Stimulated activated CD4-positive, alpha-beta T cell treated with anti-CD3 and anti-CD28 coated beads, Interleukin-15, amount 100 ng/mL, for 24 hours (primary cell): Measurements from ENCODE around the gene CTIF.
"Not testable (repeated sequence)": the region's sequence is repeated elsewhere in the genome, so short reads cannot be mapped to it uniquely, and the experiment has no call there.

Experiments used
- DNase-seq: peaks from one replicate; pipeline ENCODE4 v3.0.0-alpha.2; 2020

The CTIF gene

DNA sequence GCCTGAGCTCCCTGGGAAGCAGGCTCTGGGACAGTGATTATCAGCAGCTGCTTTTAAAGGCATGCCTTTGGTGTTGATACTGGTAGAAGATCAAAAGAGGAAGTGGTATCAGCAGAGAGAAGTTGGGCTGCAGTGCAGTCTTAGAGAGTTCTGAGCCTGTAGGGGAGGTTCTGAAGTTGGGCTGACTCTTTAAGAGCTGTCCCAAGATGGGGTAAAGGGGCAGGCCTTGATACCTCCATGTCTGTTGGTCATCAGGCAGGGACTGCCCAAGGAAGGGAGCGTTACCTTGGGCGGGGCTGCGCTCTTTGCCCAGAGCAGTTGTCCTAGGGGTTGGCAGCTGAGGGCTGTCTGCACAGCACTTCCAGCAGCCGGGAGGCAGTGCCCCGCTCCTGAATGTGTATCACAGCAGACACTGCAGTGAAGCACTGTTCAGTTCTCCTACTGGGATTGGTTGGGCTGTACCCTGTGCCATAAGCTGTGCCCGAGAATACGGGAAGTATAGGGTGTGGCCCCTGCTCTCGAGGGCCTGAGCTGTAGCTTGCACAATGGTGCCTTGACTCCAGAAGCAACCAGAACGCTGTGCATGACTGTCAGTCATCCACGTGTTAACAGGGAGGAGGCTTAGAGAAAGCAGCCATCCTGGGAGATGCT is 177.0 kb downstream of the CTIF start:
- no peak for DNase-seq

DNA sequence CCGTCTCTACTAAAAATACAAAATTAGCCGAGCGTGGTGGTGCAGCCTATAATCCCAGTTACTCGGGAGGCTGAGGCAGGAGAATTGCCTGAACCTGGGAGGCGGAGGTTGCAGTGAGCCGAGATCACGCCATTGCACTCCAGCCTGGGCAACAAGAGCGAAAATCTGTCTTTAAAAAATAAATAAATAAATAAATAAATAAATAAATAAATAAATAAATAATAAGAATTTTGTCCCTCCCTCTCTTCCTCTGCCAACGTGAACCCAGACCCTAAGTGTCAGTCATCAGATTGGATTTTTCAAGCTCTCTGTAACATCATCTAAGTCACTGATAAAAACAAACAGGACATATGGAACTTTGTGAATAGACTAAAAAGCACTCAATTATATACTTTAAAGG is 178.4 kb downstream of the CTIF start:
- not testable (repeated sequence) for DNase-seq

DNA sequence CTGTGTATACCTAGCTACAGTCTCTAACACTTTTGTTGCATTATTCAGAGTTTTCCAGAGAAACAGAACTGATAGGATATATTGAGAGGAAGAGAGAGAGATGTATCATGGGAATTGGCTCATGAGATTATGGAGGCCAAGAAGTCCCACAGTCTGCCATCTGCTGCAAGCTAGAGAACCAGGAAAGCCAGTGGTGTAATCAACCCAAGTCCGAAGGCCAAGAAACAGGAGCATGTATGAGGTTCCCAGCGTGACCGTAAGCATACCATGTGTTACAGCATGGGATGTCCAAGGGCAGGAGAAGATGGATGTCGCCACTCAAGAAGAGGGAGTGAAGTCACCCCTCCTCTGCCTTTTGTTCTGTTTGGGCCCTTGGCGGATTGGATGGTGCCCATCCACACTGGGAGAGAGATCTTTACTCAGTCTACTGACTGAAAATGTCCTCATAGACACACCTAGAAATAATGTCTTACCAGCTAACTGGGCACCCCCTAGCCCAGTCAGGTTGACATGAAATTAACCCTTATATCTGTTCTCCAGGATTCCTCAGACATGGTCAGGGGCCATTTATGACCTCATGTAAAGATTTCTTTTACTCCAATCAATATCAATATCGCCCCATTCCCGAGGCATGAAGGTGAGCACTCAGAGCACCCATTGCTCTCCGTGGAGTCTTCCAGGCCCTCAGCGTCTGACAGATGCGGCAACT is 179.6 kb downstream of the CTIF start:
- no peak for DNase-seq

DNA sequence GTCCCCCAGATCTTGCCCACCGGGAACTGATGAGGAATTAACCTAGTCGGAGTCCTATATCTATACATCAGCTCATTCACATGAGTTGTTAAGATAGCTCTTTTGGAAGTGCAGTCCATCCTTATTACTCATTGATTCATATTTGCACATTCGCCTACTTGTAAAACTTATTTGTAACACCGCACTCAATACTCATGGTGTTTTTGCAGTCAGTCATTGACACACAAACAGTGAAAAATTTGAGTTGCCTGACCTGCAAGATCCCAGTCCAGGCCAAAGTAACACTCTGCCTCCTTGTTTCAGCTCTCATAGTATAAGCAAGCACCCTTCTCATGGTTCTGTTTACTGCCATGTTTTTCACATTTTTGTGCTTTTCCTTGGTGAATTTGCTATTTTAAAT is 180.6 kb downstream of the CTIF start:
- no peak for DNase-seq

DNA sequence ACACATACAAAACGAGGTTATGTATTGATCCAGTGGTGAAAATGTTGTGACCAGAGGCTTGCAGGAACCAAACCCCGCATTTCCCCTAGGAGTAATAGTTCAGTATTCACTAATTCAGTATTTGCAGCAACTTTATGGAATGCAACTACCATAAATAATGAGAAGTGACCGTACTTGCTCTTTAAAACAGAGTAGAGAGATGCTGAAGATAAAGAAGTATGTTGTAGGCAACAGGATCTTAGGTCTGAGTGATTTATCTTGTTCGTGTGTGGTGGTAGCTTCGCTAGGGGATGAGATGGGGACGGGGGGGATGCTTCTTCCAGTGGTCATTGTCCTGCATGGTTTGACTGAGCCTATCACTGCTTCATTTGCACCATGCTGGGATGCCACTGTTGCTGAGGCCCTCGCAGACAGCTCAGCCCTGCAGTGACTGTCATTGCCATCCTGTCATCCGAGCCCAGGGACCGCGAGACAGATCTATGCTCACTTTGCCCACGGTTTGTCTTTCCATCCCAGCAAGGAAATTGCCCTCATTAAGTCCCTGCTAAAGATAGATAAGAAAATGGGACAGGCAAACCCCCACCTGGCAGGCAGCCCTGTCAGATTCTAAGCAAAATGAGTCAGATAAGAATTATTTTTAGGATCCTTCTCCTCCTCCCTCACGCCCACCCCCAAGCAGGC is 181.3 kb downstream of the CTIF start:
- no peak for DNase-seq

DNA sequence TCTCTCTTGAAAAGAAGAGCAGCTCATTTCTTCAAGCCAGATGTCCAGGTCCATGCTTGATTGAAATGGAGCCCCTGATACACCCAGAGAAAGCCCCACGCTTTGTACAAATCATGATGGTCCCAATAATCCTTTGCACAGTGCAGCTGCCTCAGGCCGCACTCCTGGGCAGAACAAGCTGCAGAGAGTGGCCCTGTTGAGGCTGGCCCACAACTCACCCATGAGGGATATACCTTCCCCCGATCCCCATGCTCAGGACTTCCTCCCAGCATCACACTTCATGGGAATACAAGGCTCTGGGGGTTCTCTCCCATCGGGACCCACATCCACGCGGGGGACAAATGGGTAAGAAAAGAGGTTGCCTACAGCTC is 181.8 kb downstream of the CTIF start:
- no peak for DNase-seq

DNA sequence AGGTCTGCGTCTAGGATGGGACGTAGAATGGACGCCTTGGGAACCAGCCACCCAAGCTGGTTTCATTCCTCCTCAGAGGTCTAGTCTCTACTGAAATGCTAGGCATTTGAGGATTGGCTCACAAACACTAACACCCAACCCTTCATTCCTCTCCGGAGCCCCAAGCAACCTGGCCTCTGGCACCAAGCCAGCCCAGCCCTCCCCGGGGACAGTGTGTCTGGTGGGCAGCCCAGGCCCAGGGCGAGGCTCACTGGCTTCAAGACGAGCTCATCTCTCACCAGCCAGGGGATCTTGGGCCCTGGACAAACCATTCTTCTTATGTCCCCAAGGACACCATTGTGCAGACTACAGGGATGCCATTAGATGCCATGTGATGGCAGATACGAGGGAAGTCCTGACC is 182.5 kb downstream of the CTIF start:
- no peak for DNase-seq

DNA sequence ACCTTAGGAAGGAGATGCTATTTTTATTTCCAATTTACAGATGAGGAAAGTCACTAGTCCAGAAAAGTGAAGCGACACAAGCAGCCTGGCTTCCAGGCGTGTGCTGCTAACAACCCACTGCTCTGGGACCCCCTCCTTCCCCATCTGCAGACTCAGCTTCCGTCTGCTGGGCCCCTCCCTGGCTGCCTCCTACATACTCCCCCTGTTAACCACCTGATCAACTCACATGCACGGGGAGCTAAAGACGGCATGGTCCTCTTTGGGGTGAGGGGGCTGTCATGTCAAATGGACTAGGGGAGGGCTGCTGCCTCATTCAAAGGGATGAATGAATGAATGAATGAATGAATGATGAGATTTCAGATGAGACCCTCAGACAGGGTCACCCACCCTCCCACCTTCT is 184.2 kb downstream of the CTIF start:
- DNase-seq, result no peak

DNA sequence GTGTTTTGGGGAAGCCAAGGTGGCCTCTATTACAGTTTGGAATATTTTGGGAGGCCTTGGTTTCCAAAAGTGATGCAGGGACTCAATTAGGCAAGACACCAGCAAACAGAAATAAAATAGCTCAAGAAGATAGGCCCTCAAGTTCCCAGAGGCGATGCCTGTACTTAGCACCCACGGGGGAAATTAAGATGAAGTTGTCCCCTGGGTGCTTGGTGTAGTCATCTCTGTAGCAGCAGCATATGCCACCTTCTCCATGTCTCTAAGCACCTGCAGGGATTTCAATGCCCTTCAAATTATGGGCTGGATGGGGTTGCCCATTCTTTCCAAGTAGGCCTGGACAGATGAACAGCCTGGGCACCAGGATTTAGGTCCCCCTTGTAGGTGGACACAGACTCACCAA is 185.0 kb downstream of the CTIF start:
- DNase-seq, result no peak

DNA sequence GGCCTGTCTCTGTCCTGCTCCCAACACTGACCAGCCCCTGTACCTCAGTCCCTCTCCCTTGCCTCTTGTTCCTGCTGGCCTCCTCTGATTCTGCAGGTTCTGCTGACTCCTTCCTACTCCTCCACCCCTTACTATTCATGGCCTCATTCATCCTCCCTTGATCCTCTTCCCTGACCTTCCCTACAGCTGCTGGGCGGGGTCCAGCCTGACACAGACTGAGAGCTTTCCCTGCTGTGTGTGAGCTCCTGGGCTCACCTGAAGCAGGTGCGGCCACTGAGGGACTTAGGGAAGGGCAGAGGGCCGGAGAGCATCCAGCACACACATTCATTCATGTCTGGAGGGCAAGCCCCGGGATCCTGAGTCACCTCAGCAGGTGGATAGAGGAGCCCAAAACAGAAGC is 185.6 kb downstream of the CTIF start:
- DNase-seq, result no peak

DNA sequence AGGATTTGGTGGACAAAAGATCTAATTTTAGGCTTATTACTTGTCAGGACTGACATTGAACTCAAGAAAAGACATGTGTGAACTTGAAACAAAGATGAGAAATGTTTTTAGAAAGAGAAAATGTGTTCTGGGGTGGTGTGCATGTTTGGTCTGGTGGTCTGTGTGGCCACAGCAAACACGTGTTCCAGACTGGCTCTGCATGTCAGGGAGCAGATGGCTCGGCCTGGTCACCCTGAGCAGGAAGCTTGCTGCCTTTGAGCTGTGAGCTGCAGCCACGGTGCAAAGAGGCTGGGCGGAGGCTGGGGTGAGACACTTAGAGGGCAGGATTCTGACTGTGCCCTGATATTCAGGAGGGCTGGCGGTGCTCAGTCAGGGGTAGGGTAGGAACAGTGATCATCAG is 186.1 kb downstream of the CTIF start:
- no peak for DNase-seq

DNA sequence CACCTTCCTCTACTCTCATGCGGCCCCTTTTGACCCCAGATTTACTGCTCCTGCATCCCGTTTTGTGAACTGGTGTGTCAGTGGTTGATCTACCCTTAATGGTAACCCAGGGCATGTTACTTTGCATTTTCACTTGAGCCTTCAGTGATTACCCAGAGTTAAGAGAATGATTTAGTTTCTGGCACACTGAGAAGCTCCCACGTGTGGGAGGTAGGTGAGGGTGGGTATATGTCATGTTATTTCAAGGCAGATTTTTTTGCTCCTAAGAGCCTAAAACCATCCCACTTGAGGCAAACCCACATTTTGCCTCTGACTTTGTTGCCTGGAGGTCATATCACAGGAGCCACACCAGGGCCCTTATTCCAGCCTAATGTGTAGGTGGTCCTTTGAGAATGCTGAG is 186.7 kb downstream of the CTIF start:
- DNase-seq, result no peak

DNA sequence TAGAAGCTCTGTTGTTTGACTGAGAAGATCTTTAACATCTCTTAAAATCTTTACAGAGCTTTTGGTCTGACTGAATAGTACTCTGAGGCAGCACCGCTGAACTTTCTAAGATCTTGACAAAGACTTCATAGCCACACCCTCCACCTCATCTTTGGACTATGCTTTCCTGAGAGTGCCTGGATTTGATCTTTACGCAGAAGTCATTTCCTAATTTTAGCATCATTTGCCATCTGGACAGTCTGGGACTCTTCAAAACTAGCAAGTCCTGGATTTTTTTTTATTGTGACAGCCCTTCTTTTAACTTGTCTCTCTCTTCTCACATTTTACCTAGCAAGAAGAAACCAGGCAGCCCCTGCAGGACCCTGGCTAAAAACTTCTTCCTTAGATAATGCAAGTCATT is 188.8 kb downstream of the CTIF start:
- no peak for DNase-seq

DNA sequence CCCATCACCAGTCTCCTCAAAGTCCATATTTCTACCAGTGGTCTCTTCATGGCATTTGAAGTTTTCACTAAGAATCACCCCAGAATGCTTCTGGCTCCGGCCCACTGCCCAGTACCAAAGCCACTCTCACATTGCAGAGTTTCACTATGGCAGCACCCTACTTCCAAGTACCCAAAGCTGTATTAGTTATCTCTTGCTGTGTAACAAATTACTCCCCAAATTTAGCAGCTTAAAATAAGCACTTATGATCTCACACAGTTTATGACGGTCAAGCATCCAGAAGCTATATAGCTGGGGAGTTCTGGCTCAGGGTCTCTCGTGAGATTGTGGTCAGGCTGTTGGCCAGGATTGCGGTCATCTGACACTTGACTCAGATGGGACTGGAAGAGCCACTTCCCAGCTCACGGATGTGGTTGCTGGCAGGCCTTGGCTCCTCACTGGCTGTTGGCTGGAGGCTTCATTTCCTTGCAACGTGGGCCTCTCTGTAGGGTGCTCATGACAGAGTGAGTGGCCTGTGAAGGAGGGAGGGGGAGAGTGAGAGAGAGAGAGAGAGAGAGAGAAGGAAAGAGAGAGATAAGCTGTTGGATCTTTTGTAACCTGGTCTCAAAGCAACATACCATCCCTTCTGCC is 189.5 kb downstream of the CTIF start:
- DNase-seq, result no peak

DNA sequence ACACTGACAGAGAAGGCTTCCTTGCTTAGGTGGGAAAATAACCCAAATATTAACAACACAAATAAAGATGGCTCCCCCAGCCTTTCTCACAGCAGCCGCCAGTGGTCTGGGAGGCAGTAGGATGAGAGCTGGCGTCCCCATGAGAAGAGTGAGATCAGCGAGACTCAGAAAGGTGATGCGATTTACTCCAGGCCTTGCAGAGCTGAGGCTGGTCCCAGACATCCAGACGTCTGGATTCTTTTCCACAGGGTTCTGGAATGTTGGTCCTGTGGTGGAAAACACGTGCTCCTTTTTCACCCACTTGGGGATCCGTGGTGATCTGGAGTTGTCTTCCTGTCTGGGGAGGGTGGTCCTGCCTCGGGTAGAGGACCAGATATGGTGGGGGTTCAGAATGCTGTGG is 190.6 kb downstream of the CTIF start:
- no peak for DNase-seq

DNA sequence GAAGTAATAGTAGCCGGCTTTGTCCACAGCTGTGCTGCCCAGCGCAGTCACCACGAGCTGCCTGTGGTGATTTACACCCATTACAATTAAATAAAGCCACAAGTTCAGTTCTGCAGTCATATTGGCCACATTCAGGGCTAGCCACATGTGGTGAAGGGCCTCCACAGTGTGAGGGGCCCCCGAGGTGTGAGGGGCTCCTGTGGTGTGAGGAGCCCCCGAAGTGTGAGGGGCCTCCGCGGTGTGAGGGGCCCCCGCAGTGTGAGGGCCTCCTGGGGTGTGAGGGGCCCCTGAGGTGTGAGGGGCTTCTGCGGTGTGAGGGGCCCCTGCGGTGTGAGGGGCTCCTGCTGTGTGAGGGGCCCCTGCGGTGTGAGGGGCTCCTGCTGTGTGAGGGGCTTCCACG is 191.2 kb downstream of the CTIF start:
- no peak for DNase-seq

DNA sequence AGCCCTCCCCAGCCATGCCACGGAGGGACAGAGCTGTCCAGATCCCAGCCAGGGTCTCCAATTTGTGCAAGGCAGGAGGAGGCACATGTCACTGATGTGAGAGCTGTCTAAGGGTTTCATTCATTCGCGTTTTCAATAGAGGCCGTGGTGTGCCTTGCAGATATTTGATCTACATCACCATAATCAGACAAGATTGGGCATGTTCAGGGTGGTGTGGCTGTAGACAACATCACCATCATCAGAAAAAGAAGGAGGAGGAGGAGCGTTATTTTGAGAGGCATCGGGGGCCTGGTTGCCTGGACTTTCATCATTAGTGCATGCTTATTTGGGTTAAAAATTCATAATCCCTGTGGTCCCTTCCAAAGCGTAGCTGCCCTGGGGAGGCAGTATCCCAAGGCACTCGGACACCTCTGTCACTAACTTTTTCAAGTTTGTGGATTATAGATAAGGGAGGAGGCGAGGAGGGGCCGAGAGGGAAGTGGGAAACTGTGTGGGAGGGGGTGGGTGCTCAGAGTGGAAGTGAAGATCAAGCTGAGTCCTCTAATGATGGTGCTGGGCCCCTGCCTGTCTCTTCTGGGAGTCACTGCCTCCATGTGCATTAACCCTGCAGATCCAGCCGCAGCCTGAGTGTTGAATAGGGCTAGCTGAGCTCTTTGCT is 194.1 kb downstream of the CTIF start:
- no peak for DNase-seq

DNA sequence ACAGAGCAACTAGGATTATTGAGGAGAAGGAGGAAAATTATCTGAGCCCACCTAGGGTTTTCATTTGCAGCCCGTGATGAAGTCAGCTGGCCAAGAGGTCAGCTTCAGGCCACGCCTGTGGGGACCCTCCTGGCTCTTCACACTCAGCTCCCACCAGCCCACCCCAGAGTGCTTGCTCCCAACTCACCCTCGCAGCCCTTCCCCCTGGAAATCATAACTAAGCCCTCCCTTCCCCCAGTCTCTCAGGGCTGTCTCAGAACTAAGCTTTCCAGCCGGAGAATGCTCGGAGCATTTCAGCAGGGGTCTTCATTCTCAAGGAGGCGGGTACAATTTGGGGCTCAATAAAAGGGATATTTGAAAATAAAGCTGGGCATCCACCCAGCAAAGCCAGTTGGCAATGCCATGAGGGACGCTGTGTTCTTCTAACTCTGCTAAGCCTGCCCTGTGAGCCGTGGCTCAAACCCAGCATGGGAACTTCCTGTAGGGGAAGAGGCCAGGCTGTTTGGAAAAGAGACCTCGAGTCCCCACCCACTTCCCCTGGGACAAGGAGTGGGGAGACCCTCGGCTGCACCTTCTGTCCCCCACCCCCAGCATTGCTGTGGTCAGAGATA is 194.9 kb downstream of the CTIF start:
- DNase-seq, result no peak

DNA sequence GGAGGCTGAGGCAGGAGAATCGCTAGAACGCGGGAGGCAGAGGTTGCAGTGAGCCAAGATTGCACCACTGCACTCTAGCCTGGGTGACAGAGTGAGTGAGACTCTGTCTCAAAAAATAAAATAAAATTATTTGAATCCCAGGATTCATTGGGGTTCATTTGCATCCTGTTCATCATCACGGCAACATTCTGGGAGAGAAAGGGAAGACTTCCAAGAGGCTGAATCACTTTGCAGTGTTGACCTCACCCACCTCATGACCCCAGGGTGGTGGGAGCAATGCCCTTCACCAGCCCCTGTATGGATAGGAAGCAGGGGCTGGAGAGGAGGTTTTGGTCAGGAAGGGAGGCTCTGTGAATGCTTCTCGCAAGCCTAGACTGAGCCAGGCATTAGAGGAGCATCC is 195.6 kb downstream of the CTIF start:
- DNase-seq, result no peak

DNA sequence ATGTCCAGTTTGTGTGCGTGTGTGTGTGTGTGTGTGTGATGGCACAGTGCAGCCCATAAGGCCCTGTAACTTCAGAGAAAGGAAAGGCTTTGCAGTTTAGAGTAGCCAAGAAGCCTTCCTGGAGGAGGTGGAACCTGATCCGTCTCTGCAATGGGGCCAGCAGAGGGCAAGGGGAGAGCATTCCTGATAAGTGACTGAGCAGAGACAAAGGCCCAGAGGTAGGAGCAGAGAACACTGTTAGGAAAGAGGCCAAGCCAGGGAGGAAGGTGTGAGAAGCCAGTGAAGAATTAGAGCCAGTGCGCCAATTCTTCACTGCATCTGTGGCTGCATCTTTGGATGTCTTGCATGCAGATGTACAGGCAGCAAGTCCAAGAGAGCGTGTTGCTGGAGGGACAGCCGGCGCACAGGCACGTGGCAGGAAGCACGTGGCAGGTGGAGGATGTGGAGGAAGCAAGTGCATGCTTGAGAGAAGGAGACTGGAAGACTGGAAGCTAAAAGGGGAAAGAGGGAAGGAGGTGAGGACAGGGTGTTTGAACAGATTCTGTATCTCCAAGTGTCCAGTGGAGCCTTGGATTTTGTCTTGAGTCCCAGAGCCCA is 196.3 kb downstream of the CTIF start:
- no peak for DNase-seq

DNA sequence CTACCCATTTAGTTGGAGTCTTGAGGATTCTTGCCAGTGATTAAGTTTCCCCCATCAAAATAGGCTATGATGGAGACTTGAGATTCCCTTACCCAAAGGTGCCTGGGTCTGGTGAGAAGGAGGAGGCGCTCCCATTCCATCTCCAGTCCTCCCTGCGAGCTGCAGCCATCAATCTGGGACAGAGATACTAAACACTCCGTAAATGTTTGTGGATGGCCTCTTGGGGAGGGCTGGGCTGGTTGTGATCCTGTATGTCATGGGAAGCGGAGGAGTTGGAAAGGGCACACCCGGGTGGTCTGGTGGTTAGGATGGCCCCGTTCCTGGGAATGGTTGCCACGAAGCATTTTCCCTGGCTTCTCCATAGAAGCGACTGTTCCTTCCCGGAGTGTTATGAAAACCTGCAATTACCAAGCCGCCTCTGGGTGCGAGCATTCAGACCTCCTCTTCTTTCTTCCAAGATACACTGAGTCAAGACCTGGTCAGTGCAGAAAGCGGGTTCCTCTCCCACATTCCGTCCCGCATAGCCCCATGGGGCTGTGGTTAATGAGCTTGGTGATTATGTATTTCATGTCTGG is 196.9 kb downstream of the CTIF start:
- no peak for DNase-seq
